A673 (cell line): ENCODE measurements around the gene SOS1. TPM values are rescaled to one million over a fixed set of nuclear protein-coding genes. Genes with fewer than 3 reads are reported as not detected.

Experiments used
- BruUV-seq: library from RNA; stranded (reverse); fragments of 400-500 nt; replicated peaks from 2 replicates; lab custom pipeline; 2021; lab: Mats Ljungman, UMichigan
- CTCF ChIA-PET: fragments of 300-600 bp; sonication (Branson Sonifier 250); formaldehyde crosslinking; loops from one replicate; lab custom pipeline; 2022; ENCODE audit warnings: antibody characterized with exemption; lab: Charles Lee
- POLR2A ChIA-PET: fragments of 300-600 bp; sonication (Branson Sonifier 250); formaldehyde crosslinking; loops from one replicate; lab custom pipeline; 2022; ENCODE audit warnings: antibody characterized with exemption; ENCODE audit not compliant: low non-redundant PET; lab: Charles Lee
- DNase-seq: peaks from one replicate; pipeline ENCODE4 v3.0.0-alpha.2; 2015; ENCODE audit warnings: low spot score
- H3K27ac ChIP-seq: fragments of 200-600 bp; sonication (generic); 2 replicates; pipeline ENCODE4 v1.5.1; 2016; ENCODE audit warnings: mixed run types, low read depth, mild to moderate bottlenecking, mixed read lengths, antibody characterized with exemption, low read length; ENCODE audit not compliant: poor library complexity, severe bottlenecking
- H3K27me3 ChIP-seq: fragments of 200-600 bp; sonication (generic); replicated peaks from 2 replicates; pipeline ENCODE4 v1.6.1; 2017; ENCODE audit warnings: mixed run types, low read depth, mild to moderate bottlenecking, mixed read lengths, antibody characterized with exemption, low read length; ENCODE audit not compliant: insufficient read depth, poor library complexity
- H3K36me3 ChIP-seq: fragments of 200-600 bp; sonication (generic); 2 replicates; pipeline ENCODE4 v1.6.1; 2016; ENCODE audit warnings: mixed run types, mild to moderate bottlenecking, mixed read lengths, antibody characterized with exemption, low read length; ENCODE audit not compliant: insufficient read depth, poor library complexity, severe bottlenecking
- H3K4me1 ChIP-seq: fragments of 200-600 bp; sonication (generic); 2 replicates; pipeline ENCODE4 v1.6.1; 2017; ENCODE audit warnings: mixed run types, mild to moderate bottlenecking, mixed read lengths, antibody characterized with exemption, low read length; ENCODE audit not compliant: insufficient read depth, poor library complexity, severe bottlenecking
- H3K4me3 ChIP-seq: fragments of 200-600 bp; sonication (generic); 2 replicates; pipeline ENCODE4 v1.5.1; 2016; ENCODE audit warnings: low read depth, mixed run types, mild to moderate bottlenecking, mixed read lengths, low read length; ENCODE audit not compliant: poor library complexity, severe bottlenecking
- H3K9me3 ChIP-seq: fragments of 200-600 bp; sonication (generic); 2 replicates; pipeline ENCODE4 v1.6.1; 2016; ENCODE audit warnings: mixed run types, low read depth, mild to moderate bottlenecking, mixed read lengths, antibody characterized with exemption, low read length; ENCODE audit not compliant: poor library complexity, severe bottlenecking
- CTCF ChIP-seq: fragments of 300-800, 200-600 bp; sonication (generic); conservative IDR thresholded peaks from 2 replicates; pipeline ENCODE4 v1.5.1; 2017; ENCODE audit warnings: low read depth, mild to moderate bottlenecking, antibody characterized with exemption, low read length, moderate library complexity, mixed read lengths
- EZH2 ChIP-seq: fragments of 200-600 bp; sonication (generic); IDR thresholded peaks from 2 replicates; pipeline ENCODE4 v1.6.1; 2017; ENCODE audit warnings: borderline replicate concordance, low read depth, mild to moderate bottlenecking, mixed read lengths, antibody characterized with exemption, low read length; ENCODE audit not compliant: poor library complexity, severe bottlenecking
- intact Hi-C: fragments of 100-400 bp; cut with micrococcal nuclease; formaldehyde crosslinking; loops from one replicate; pipeline ENCODE4 v1.10.0; 2022; ENCODE audit not compliant: unreplicated experiment
- total RNA-seq: library from RNA; stranded (reverse); gene quantifications from 2 replicates; pipeline ENCODE4 v1.2.3, GENCODE V29; 2021

The SOS1 gene
- total RNA-seq, 1 experiment from 2014 or later: 37.8 TPM

GRCh38 chr2:38945372-38945771 lies 175.5 kb downstream of the SOS1 start:
- ChIA-PET CTCF (no interaction called here), POLR2A (no interaction called here)
- H3K27ac ChIP-seq: no peak overlapping the region
- BruUV-seq: no TSS peak
- H3K36me3 ChIP-seq: no peaks in the 10 kb centered on the region
- DNase-seq: no peak
- no peaks in the 10 kb centered on the region for H3K4me1 ChIP-seq
- intact Hi-C loops: loop anchor here (5.0 kb wide), 2 partner anchors 92 to 787 kb away; no protein-coding TSS in a partner anchor
- H3K9me3 ChIP-seq: no peaks in the 10 kb centered on the region
- TF ChIP-seq CTCF: no peak
- H3K27me3 ChIP-seq: no peaks in the 10 kb centered on the region
- no peak overlapping the region for H3K4me3 ChIP-seq

GRCh38 chr2:38943784-38944183 lies 177.1 kb downstream of the SOS1 start:
- Histone ChIP-seq H3K9me3 (no peaks in the 10 kb centered on the region), H3K4me3 (no peak overlapping the region), H3K27me3 (no peaks in the 10 kb centered on the region), H3K4me1 (no peaks in the 10 kb centered on the region), H3K27ac (no peak overlapping the region), H3K36me3 (no peaks in the 10 kb centered on the region)
- no TSS peak for BruUV-seq
- no peak for DNase-seq
- TF ChIP-seq CTCF (no peak), EZH2 (no peak)
- CTCF ChIA-PET: no interaction called here
- intact Hi-C loops: no loop called here
- POLR2A ChIA-PET: no interaction called here

GRCh38 chr2:38940746-38941145 lies 180.1 kb downstream of the SOS1 start:
- no peaks in the 10 kb centered on the region for H3K36me3 ChIP-seq
- ChIA-PET CTCF (no interaction called here), POLR2A (no interaction called here)
- intact Hi-C loops: no loop called here
- DNase-seq: no peak
- no peaks in the 10 kb centered on the region for H3K27me3 ChIP-seq
- no peak overlapping the region for H3K4me3 ChIP-seq
- H3K4me1 ChIP-seq: no peaks in the 10 kb centered on the region
- no peak overlapping the region for H3K27ac ChIP-seq
- no TSS peak for BruUV-seq
- no peak for TF ChIP-seq EZH2
- no peak for TF ChIP-seq CTCF
- no peaks in the 10 kb centered on the region for H3K9me3 ChIP-seq
